PC-9 (cell line): ENCODE results near the gene SELL.
"Not testable (repeated sequence)": the region's sequence is repeated elsewhere in the genome, so short reads cannot be mapped to it uniquely, and the experiment has no call there.

ENCODE experiments used
- EZH2 ChIP-seq: fragments of 200-600 bp; sonication (generic); IDR thresholded peaks from 2 replicates; pipeline ENCODE4 v1.8.0; 2017; ENCODE audit warnings: antibody characterized with exemption, low read depth
- TF ChIP-seq, protein P1 (sequence below): fragments of 200-600 bp; sonication (generic); conservative IDR thresholded peaks from 2 replicates; pipeline ENCODE4 v1.6.1; 2017; ENCODE audit warnings: mixed run types, antibody characterized with exemption, mild to moderate bottlenecking, moderate library complexity

- TF ChIP-seq, protein P1, sequence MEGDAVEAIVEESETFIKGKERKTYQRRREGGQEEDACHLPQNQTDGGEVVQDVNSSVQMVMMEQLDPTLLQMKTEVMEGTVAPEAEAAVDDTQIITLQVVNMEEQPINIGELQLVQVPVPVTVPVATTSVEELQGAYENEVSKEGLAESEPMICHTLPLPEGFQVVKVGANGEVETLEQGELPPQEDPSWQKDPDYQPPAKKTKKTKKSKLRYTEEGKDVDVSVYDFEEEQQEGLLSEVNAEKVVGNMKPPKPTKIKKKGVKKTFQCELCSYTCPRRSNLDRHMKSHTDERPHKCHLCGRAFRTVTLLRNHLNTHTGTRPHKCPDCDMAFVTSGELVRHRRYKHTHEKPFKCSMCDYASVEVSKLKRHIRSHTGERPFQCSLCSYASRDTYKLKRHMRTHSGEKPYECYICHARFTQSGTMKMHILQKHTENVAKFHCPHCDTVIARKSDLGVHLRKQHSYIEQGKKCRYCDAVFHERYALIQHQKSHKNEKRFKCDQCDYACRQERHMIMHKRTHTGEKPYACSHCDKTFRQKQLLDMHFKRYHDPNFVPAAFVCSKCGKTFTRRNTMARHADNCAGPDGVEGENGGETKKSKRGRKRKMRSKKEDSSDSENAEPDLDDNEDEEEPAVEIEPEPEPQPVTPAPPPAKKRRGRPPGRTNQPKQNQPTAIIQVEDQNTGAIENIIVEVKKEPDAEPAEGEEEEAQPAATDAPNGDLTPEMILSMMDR = not testable (repeated sequence)
- TF ChIP-seq EZH2 = not testable (repeated sequence)
Measured at GRCh38 chr1:169688377-169688776, 23.0 kb downstream of the SELL start.
